ENCODE data around the gene RHEB. TPM values are rescaled to one million over a fixed set of nuclear protein-coding genes. Genes with fewer than 3 reads are reported as not detected.

RHEB gene
- polyA plus RNA-seq, 1 donor: 78.9 TPM

Other genes starting within 250 kb of the RHEB start
- 35.5 TPM for gene NUB1, start 178.1 kb downstream of the RHEB start, polyA plus RNA-seq (ENCODE audit: insufficient read length)
- gene WDR86, start 109.9 kb downstream of the RHEB start, polyA plus RNA-seq (ENCODE audit: insufficient read length): 6.6 TPM
- gene CRYGN, start 79.8 kb downstream of the RHEB start, polyA plus RNA-seq (ENCODE audit: insufficient read length): not detected

Measured in forelimb muscle (tissue), 1 donor.